Astrocyte of the spinal cord (primary cell): Measurements from ENCODE around the gene CUBN.

Source experiments
- DNase-seq: peaks from one replicate; pipeline ENCODE4 v3.0.0; 2011; ENCODE audit warnings: low read depth, low spot score
- H3K4me3 ChIP-seq: 2 replicates; pipeline ENCODE4 v1.5.1; 2011; ENCODE audit warnings: low read depth, mild to moderate bottlenecking, low read length, moderate library complexity
- in situ Hi-C: cut with HindIII; loops from 2 replicates; pipeline ENCODE4 v1.10.0; 2017; ENCODE audit warnings: low sequenced_read_pairs
- TF ChIP-seq, protein P1 (sequence below): IDR thresholded peaks from 2 replicates; pipeline ENCODE4 v1.5.1; 2012; ENCODE audit warnings: low read depth, mild to moderate bottlenecking, low read length, inconsistent platforms

Gene CUBN

DNA sequence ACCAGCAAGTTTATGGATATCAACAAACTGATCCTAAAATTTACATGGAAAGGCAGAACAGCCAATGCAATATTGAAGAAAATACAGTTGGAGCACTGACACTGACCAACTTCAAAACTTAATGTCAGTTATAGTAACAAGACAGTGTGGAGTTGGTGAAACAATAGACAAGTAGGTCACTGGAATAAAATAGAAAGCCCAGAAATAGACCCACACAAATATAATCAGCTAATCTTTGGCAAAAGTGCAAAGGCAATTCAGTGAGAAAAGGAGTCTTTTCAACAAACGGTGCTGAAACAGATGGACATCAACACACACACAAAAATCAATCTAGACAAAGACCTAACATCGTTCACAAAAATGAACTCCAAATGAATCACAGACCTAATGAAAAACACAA lies 326.1 kb downstream of the CUBN start:
- in situ Hi-C loops = no loop called here
- TF ChIP-seq, protein P1, sequence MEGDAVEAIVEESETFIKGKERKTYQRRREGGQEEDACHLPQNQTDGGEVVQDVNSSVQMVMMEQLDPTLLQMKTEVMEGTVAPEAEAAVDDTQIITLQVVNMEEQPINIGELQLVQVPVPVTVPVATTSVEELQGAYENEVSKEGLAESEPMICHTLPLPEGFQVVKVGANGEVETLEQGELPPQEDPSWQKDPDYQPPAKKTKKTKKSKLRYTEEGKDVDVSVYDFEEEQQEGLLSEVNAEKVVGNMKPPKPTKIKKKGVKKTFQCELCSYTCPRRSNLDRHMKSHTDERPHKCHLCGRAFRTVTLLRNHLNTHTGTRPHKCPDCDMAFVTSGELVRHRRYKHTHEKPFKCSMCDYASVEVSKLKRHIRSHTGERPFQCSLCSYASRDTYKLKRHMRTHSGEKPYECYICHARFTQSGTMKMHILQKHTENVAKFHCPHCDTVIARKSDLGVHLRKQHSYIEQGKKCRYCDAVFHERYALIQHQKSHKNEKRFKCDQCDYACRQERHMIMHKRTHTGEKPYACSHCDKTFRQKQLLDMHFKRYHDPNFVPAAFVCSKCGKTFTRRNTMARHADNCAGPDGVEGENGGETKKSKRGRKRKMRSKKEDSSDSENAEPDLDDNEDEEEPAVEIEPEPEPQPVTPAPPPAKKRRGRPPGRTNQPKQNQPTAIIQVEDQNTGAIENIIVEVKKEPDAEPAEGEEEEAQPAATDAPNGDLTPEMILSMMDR = no peak
- DNase-seq = no peak

DNA sequence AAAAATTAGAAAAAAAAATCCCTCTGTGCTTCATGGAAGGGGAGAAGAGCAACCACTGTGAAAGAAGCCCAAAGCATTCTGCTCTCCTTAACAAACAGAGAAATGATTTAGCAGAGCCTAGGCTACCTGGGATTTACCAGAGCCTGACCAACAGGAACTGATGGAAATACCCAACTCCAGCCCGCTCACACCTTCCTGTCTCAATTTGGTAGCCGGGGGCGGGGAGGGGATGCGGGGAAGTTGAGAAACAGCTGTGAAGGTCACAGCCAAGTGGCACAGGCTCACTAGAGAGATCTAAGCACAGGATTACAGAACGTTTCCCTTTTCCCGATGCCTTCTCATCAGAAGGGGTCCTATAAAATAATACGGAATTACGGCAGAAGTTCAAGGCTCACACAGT lies 330.0 kb downstream of the CUBN start:
- in situ Hi-C loops = no loop called here
- DNase-seq = no peak
- TF ChIP-seq, protein P1 = no peak
- no peak overlapping the region for H3K4me3 ChIP-seq

More for the DNA sequence above, 326.1 kb downstream of the CUBN start:
- H3K4me3 ChIP-seq = no peak overlapping the region

DNA sequence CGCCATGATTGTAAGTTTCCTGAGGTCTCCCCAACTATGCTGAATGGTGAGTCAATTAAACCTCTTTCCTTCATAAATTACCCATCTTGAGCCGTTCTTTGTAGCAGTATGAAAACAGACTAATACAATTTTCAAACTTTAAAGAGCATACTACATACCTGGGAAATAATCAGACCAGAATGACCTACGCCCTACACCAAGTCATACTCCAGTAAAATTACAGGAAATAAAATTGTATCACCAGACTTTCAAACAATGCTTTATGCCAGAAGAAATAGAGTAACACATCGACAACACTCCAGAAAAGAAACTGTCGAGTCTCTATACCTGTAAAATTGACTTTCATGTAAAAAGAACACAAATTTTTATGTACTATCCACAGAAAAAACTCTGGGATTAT lies 331.0 kb downstream of the CUBN start:
- no peak overlapping the region for H3K4me3 ChIP-seq
- DNase-seq = no peak
- TF ChIP-seq, protein P1 = no peak
- in situ Hi-C loops = no loop called here

DNA sequence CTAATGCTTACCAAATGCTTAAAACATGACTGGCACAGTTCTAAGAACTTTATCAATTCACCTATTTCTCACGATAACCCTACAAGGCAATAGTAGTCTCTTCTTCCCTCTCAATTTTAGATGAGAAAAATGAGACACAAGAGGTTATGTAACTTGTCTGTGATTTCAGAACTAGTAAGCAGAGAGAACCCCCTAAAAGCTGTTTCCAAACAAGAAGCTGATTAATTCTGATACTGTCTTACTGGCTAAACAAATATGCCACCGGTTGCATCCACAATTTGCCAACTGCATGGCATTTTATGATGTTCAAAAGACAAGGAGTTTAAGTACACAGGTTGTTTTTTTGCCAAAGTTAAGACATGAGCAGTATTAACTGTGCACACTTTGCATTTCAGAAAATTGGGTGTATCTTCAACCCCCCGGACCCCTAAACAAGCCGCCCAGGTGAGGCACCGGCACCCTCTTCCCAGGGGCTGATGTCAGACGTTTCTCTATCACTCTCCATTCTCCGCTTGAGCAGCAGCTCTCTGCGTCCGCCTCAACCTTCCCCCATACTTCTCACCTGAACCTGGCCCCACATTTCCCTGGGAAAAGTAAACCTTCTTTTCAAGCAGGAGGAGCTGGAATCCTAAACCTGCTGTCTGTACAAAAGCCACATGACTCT lies 334.1 kb downstream of the CUBN start:
- in situ Hi-C loops = no loop called here
- H3K4me3 ChIP-seq = no peak overlapping the region
- DNase-seq = no peak
- TF ChIP-seq, protein P1 = no peak

DNA sequence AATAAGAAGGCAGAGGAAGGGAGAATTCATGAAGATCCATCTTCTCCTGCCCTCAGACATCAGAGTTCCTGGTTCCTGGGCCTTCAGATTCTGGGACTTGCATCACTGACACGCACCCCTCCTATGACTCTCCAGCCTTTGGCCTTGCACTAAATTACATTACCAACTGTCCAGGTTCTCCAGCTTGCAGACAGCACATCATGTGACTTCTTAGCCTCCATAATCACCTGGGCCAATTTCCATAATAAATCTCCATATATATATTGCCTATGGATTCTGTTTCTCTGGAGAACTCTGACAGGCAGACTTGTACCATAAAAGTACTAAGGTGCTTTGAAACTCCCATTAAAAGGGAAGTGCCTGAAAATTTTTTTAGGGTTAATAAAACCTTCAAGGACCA lies 335.6 kb downstream of the CUBN start:
- DNase-seq = no peak
- in situ Hi-C loops = no loop called here
- no peak overlapping the region for H3K4me3 ChIP-seq
- TF ChIP-seq, protein P1 = no peak

DNA sequence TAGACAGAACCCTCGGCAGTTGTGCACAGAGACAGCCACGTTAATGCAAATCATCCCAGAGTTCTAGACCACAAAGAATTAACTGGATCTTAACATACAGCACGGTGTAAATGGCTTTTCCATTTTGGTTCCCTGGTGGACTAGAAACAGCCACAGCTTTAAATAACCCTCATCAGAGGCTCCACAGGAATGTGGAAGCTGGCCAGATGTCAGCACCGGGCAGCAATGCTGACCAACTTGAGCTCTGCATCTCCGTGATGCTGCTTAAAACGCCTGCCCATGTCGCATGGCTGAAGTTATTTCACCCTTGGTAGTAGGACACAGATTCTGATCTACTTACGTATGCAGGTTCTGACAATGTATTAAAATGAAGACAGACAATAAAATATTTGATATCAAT lies 336.9 kb downstream of the CUBN start:
- in situ Hi-C loops = no loop called here
- peak; percentile 79 for DNase-seq
- no peak overlapping the region for H3K4me3 ChIP-seq
- TF ChIP-seq, protein P1 = no peak
